Keratinocyte (primary cell): ENCODE data around the gene ROR2. TPM values are rescaled to one million over a fixed set of nuclear protein-coding genes. Genes with fewer than 3 reads are reported as not detected.

Source experiments
- DNase-seq: peaks from one replicate; pipeline ENCODE4 v3.0.0-alpha.2; 2011; ENCODE audit warnings: low read depth, missing footprints, low spot score
- FAIRE-seq: peaks from 2 replicates; lab custom pipeline; 2011; peaks lifted over from hg19 to GRCh38; lab: Jason Lieb, UNC
- H2AFZ ChIP-seq: 2 replicates; pipeline ENCODE4 v1.6.0; 2012; ENCODE audit warnings: low read length, control low read depth, inconsistent platforms; ENCODE audit not compliant: control insufficient read depth
- H3K27ac ChIP-seq: 2 replicates; pipeline ENCODE4 v1.5.1; 2011; ENCODE audit warnings: low read length; ENCODE audit not compliant: control insufficient read depth, insufficient read depth
- H3K27me3 ChIP-seq: 3 replicates; pipeline ENCODE4 v1.6.0; 2011; ENCODE audit warnings: low read length; ENCODE audit not compliant: control insufficient read depth, insufficient read depth; ENCODE audit errors: extremely low read depth
- H3K36me3 ChIP-seq, 2 experiments: 2 replicates in 1 of 2; 3 replicates in 1 of 2; pipeline ENCODE4 v1.5.1; 2011; ENCODE audit warnings: low read length in 2 of 2, mild to moderate bottlenecking in 1 of 2; ENCODE audit not compliant: control insufficient read depth in 2 of 2, insufficient read depth in 2 of 2; ENCODE audit errors: extremely low read depth in 1 of 2
- H3K4me1 ChIP-seq: 3 replicates; pipeline ENCODE4 v1.5.1; 2011; ENCODE audit warnings: low read length; ENCODE audit not compliant: control insufficient read depth, insufficient read depth; ENCODE audit errors: extremely low read depth
- H3K4me2 ChIP-seq: 3 replicates; pipeline ENCODE4 v1.6.0; 2011; ENCODE audit warnings: low read depth, low read length; ENCODE audit not compliant: control insufficient read depth, insufficient read depth; ENCODE audit errors: extremely low read depth
- H3K4me3 ChIP-seq, 3 experiments: fragments of 200-600 bp in 1 of 3; sonication (generic) in 1 of 3; 2 replicates in 2 of 3; 3 replicates in 1 of 3; pipeline ENCODE4 v1.5.1; 2011 to 2016; ENCODE audit warnings: low read length in 3 of 3, mild to moderate bottlenecking in 3 of 3, control low read depth in 2 of 3, inconsistent platforms in 1 of 3, low read depth in 1 of 3, mixed read lengths in 1 of 3, mixed run types in 1 of 3, moderate library complexity in 1 of 3; ENCODE audit not compliant: control insufficient read depth in 2 of 3, insufficient read depth in 2 of 3; ENCODE audit errors: extremely low read depth in 1 of 3
- H3K79me2 ChIP-seq: 2 replicates; pipeline ENCODE4 v1.6.0; 2012; ENCODE audit warnings: low read length; ENCODE audit not compliant: control insufficient read depth, insufficient read depth
- H3K9ac ChIP-seq: 3 replicates; pipeline ENCODE4 v1.6.0; 2011; ENCODE audit warnings: low read length; ENCODE audit not compliant: control insufficient read depth, insufficient read depth; ENCODE audit errors: extremely low read depth
- H3K9me1 ChIP-seq: 3 replicates; pipeline ENCODE4 v1.6.0; 2011; ENCODE audit warnings: low read length; ENCODE audit not compliant: control insufficient read depth, insufficient read depth; ENCODE audit errors: extremely low read depth
- H3K9me3 ChIP-seq: 2 replicates; pipeline ENCODE4 v1.5.1; 2012; ENCODE audit warnings: low read depth, low read length; ENCODE audit not compliant: control insufficient read depth
- H4K20me1 ChIP-seq: 3 replicates; pipeline ENCODE4 v1.6.0; 2011; ENCODE audit warnings: low read length; ENCODE audit not compliant: control insufficient read depth, insufficient read depth; ENCODE audit errors: extremely low read depth
- EZH2 ChIP-seq: IDR thresholded peaks from one replicate; pipeline ENCODE4 v1.6.1; 2012; ENCODE audit warnings: inconsistent platforms, mild to moderate bottlenecking, low read length, moderate library complexity
- dilution Hi-C: fragments of 300-500 bp; cut with MboI; formaldehyde crosslinking; loops from one replicate; pipeline ENCODE4 v1.7.0; 2020; ENCODE audit warnings: low sequenced_read_pairs; ENCODE audit not compliant: extremely low pct_ligation_motif_present
- polyA plus RNA-seq, 5 experiments: library from polyadenylated mRNA; depleted of rRNA in 3 of 5; stranded (reverse) in 3 of 5; stranded (forward) in 1 of 5; unstranded in 1 of 5; fragments of >200 nt; gene quantifications; 1 replicate in 1 of 5; 2 replicates in 3 of 5; 3 replicates in 1 of 5; pipeline versions ENCODE4 v1.2.1 to v1.2.3, GENCODE V29; 2011 to 2012; ENCODE audit warnings: missing spikeins in 2 of 5, low read depth in 1 of 5, low replicate concordance in 1 of 5
- TF ChIP-seq, protein P1 (sequence below), 3 experiments: IDR thresholded peaks in 1 of 3; conservative IDR thresholded peaks in 1 of 3; optimal IDR thresholded peaks in 1 of 3; 2 replicates in 2 of 3; 3 replicates in 1 of 3; pipeline versions ENCODE3 to v1.5.1; 2011; ENCODE audit warnings: low read length in 3 of 3, mild to moderate bottlenecking in 3 of 3, moderate library complexity in 2 of 3, control low read depth in 1 of 3, inconsistent platforms in 1 of 3; ENCODE audit not compliant: insufficient read depth in 2 of 3; ENCODE audit errors: extremely low read depth in 1 of 3

Gene ROR2
- polyA plus RNA-seq, 1 donor (not counting 4 experiments of a cell fraction or from before 2014, with no cell fraction given): 0.22 TPM

DNA sequence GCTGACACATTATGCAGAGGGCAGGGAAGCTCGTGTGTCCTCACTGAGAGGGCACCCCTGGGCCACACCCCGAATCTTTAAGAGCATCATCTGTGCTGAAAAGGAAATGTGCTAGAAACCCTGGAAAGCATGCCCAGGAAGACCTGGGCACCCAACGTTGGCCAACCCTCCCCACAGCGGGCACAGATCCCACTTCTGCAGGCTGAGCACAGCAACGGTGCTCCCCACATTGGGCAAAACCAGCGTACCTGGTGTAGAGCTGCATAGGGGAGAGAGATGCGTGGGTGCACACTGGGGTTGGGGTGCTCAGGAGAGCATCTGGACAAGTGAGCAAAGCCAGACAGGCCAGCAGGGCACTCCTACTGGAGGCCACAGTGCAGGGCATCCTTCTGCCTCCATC lies 32.6 kb downstream of the ROR2 start:
- no peak overlapping the region for H2AFZ ChIP-seq
- no peak overlapping the region for H3K4me3 ChIP-seq
- FAIRE-seq (no peak), DNase-seq (no peak)
- H3K9me3 ChIP-seq: no peaks in the 10 kb centered on the region
- H3K27me3 ChIP-seq: peaks cover 3% of the 10 kb centered on the region
- H3K27ac ChIP-seq: no peak overlapping the region
- H3K79me2 ChIP-seq: no peaks in the 10 kb centered on the region
- H3K9ac ChIP-seq: no peak overlapping the region
- no peaks in the 10 kb centered on the region for H3K9me1 ChIP-seq
- TF ChIP-seq EZH2: no peak
- H3K4me1 ChIP-seq: no peaks in the 10 kb centered on the region
- no peaks in the 10 kb centered on the region for H3K36me3 ChIP-seq
- dilution Hi-C loops: no loop called here
- H4K20me1 ChIP-seq: no peaks in the 10 kb centered on the region
- H3K4me2 ChIP-seq: no peak overlapping the region

DNA sequence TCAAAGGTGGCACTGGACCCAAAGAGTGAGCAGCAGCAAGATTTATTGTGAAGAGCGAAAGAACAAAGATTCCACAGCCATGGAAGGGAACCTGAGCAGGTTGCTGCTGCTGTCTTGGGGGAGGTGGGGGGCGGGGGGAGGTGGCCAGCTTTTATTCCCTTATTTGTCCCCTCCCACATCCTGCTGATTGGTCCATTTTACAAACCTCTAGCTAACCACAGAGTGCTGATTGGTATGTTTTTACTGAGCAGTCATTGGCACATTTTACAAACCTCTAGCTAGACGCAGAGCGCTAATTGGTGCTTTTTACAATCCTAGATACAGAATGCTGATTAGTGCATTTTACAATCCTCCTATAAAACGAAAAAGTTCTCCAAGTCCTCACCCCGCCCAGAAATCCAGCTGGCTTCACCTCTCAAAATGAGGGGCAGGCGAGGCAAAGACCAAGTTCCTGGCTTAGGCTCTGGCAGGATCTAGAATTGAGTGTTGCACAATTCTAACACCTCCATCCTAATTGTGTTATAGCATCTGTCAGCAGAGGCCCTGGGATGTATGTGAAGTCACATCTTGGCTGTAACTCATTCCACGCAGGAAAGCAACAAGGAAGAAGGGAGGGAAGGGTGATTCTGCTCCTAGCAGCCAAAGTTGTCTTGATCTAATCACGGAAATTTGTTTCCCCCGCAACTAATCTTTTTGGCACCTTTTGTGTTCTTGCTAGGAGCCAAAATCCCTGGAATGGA lies 34.3 kb downstream of the ROR2 start:
- H3K79me2 ChIP-seq: no peaks in the 10 kb centered on the region
- DNase-seq: no peak
- H3K4me3 ChIP-seq: no peak overlapping the region
- H2AFZ ChIP-seq: no peak overlapping the region
- dilution Hi-C loops: no loop called here
- no peak for FAIRE-seq
- peaks cover 3% of the 10 kb centered on the region for H3K27me3 ChIP-seq
- no peaks in the 10 kb centered on the region for H3K9me1 ChIP-seq
- H3K9ac ChIP-seq: no peak overlapping the region
- H3K27ac ChIP-seq: no peak overlapping the region
- no peaks in the 10 kb centered on the region for H3K4me1 ChIP-seq
- no peak for TF ChIP-seq EZH2
- no peaks in the 10 kb centered on the region for H3K36me3 ChIP-seq
- no peaks in the 10 kb centered on the region for H3K9me3 ChIP-seq
- H4K20me1 ChIP-seq: no peaks in the 10 kb centered on the region
- H3K4me2 ChIP-seq: no peak overlapping the region

DNA sequence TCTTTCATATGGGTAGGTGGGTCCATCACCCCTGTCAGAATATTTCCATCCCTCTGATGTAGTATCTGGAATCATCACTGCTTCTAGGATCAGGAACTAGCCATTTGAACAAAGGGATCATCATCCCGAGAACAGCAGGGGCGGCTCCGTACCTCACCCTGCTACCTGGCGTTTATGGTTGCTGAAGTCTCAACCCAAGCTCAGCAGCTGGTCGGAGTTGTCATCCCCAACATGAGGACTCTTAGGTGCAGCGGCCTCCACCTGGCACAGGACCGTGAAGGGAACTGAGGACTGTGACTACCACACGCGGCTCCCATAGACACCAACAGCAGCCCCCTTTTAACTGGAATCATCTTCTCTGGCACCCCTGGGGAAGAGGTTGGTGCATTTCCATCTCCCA lies 35.1 kb downstream of the ROR2 start:
- no peaks in the 10 kb centered on the region for H3K9me3 ChIP-seq
- no peak for DNase-seq
- no peaks in the 10 kb centered on the region for H3K36me3 ChIP-seq
- H3K79me2 ChIP-seq: no peaks in the 10 kb centered on the region
- H2AFZ ChIP-seq: no peak overlapping the region
- no peaks in the 10 kb centered on the region for H3K4me1 ChIP-seq
- no peaks in the 10 kb centered on the region for H4K20me1 ChIP-seq
- TF ChIP-seq, protein P1, sequence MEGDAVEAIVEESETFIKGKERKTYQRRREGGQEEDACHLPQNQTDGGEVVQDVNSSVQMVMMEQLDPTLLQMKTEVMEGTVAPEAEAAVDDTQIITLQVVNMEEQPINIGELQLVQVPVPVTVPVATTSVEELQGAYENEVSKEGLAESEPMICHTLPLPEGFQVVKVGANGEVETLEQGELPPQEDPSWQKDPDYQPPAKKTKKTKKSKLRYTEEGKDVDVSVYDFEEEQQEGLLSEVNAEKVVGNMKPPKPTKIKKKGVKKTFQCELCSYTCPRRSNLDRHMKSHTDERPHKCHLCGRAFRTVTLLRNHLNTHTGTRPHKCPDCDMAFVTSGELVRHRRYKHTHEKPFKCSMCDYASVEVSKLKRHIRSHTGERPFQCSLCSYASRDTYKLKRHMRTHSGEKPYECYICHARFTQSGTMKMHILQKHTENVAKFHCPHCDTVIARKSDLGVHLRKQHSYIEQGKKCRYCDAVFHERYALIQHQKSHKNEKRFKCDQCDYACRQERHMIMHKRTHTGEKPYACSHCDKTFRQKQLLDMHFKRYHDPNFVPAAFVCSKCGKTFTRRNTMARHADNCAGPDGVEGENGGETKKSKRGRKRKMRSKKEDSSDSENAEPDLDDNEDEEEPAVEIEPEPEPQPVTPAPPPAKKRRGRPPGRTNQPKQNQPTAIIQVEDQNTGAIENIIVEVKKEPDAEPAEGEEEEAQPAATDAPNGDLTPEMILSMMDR (optimal IDR thresholded peaks at IDR 0.05 in 1 of 3, IDR thresholded peaks at IDR 0.05 in 1 of 3, conservative IDR thresholded peaks at IDR 0.05 in 1 of 3; ENCODE audit: extremely low read depth in 1 of 3, insufficient read depth in 2 of 3, low read length in 3 of 3): no peak
- no peak for TF ChIP-seq EZH2
- no peak overlapping the region for H3K9ac ChIP-seq
- peaks cover 3% of the 10 kb centered on the region for H3K27me3 ChIP-seq
- H3K27ac ChIP-seq: no peak overlapping the region
- no peak overlapping the region for H3K4me3 ChIP-seq
- H3K9me1 ChIP-seq: no peaks in the 10 kb centered on the region
- no peak for FAIRE-seq
- no peak overlapping the region for H3K4me2 ChIP-seq
- dilution Hi-C loops: loop anchor here (5.0 kb wide), 1 partner anchor 47 kb away; no protein-coding TSS in a partner anchor
